Tibial nerve (tissue), 4 donors: ENCODE results near the gene AQP12B.

ENCODE experiments used
- EP300 ChIP-seq, 2 donors: sonication (generic); formaldehyde crosslinking; IDR thresholded peaks; one replicate each; pipeline ENCODE4 v1.6.1; 2017; ENCODE audit warnings: antibody characterized with exemption in 2 of 2, mild to moderate bottlenecking in 1 of 2
- POLR2A ChIP-seq, 2 donors: fragments of 450-650 bp; IDR thresholded peaks; one replicate each; pipeline ENCODE4 v1.6.1; 2017; ENCODE audit warnings: antibody characterized with exemption in 2 of 2, mild to moderate bottlenecking in 2 of 2, moderate library complexity in 2 of 2
- TF ChIP-seq, protein P1 (sequence below), 5 experiments: fragments of 200-600 bp in 3 of 5; fragments of 450-650 bp in 2 of 5; sonication (generic) in 3 of 5; IDR thresholded peaks; one replicate each; pipeline ENCODE4 v1.5.1; 2016 to 2019; ENCODE audit warnings: antibody characterized with exemption in 5 of 5, mild to moderate bottlenecking in 3 of 5, moderate library complexity in 2 of 5

- TF ChIP-seq, protein P1, sequence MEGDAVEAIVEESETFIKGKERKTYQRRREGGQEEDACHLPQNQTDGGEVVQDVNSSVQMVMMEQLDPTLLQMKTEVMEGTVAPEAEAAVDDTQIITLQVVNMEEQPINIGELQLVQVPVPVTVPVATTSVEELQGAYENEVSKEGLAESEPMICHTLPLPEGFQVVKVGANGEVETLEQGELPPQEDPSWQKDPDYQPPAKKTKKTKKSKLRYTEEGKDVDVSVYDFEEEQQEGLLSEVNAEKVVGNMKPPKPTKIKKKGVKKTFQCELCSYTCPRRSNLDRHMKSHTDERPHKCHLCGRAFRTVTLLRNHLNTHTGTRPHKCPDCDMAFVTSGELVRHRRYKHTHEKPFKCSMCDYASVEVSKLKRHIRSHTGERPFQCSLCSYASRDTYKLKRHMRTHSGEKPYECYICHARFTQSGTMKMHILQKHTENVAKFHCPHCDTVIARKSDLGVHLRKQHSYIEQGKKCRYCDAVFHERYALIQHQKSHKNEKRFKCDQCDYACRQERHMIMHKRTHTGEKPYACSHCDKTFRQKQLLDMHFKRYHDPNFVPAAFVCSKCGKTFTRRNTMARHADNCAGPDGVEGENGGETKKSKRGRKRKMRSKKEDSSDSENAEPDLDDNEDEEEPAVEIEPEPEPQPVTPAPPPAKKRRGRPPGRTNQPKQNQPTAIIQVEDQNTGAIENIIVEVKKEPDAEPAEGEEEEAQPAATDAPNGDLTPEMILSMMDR (IDR thresholded peaks at IDR 0.05) = no peak
- no peak for TF ChIP-seq EP300 (IDR thresholded peaks at IDR 0.05)
- TF ChIP-seq POLR2A (IDR thresholded peaks at IDR 0.05) = no peak
Measured at GRCh38 chr2:240728827-240729226, 46.1 kb upstream of the AQP12B start.
